Astrocyte (in vitro differentiated cells and primary cell): ENCODE data around the gene GRM2. TPM values are rescaled to one million over a fixed set of nuclear protein-coding genes. Genes with fewer than 3 reads are reported as not detected.

Experiments used
- DNase-seq: peaks from one replicate; pipeline ENCODE4 v3.0.0-alpha.2; 2010; ENCODE audit warnings: low read depth
- FAIRE-seq: peaks from 2 replicates; lab custom pipeline; 2011; peaks lifted over from hg19 to GRCh38; lab: Jason Lieb, UNC
- H2AFZ ChIP-seq: 2 replicates; pipeline ENCODE4 v1.6.0; 2012; ENCODE audit warnings: low read depth, low read length, inconsistent platforms
- H3K27ac ChIP-seq: 2 replicates; pipeline ENCODE4 v1.5.1; 2011; ENCODE audit warnings: low read depth, low read length, inconsistent platforms
- H3K27me3 ChIP-seq: 2 replicates; pipeline ENCODE4 v1.6.0; 2011; ENCODE audit warnings: low read length, inconsistent platforms; ENCODE audit not compliant: insufficient read depth
- H3K36me3 ChIP-seq: 2 replicates; pipeline ENCODE4 v1.5.1; 2011; ENCODE audit warnings: low read length, inconsistent platforms; ENCODE audit not compliant: insufficient read depth
- H3K4me1 ChIP-seq: 2 replicates; pipeline ENCODE4 v1.5.1; 2011; ENCODE audit warnings: low read length, inconsistent platforms; ENCODE audit not compliant: insufficient read depth
- H3K4me2 ChIP-seq: 2 replicates; pipeline ENCODE4 v1.6.0; 2012; ENCODE audit warnings: low read length, inconsistent platforms
- H3K4me3 ChIP-seq: 2 replicates; pipeline ENCODE4 v1.5.1; 2011; ENCODE audit warnings: low read depth, mild to moderate bottlenecking, low read length, inconsistent platforms; ENCODE audit not compliant: insufficient read depth
- H3K79me2 ChIP-seq: 2 replicates; pipeline ENCODE4 v1.6.0; 2012; ENCODE audit warnings: mild to moderate bottlenecking, low read length, inconsistent platforms; ENCODE audit not compliant: insufficient read depth
- H3K9ac ChIP-seq: 2 replicates; pipeline ENCODE4 v1.6.0; 2012; ENCODE audit warnings: mild to moderate bottlenecking, low read length, inconsistent platforms
- H3K9me3 ChIP-seq: 2 replicates; pipeline ENCODE4 v1.5.1; 2012; ENCODE audit warnings: low read depth, mild to moderate bottlenecking, low read length, inconsistent platforms; ENCODE audit not compliant: insufficient read depth
- H4K20me1 ChIP-seq: 2 replicates; pipeline ENCODE4 v1.6.0; 2012; ENCODE audit warnings: low read length, inconsistent platforms; ENCODE audit not compliant: insufficient read depth
- H3K27ac Mint-ChIP-seq: one replicate; pipeline ENCODE4 v1.8.0; 2021; ENCODE audit warnings: mild to moderate bottlenecking, mixed read lengths; ENCODE audit not compliant: unreplicated experiment
- H3K27me3 Mint-ChIP-seq: one replicate; pipeline ENCODE4 v1.8.0; 2021; ENCODE audit warnings: low read depth, mixed read lengths; ENCODE audit not compliant: unreplicated experiment
- H3K36me3 Mint-ChIP-seq: one replicate; pipeline ENCODE4 v1.8.0; 2021; ENCODE audit warnings: low read depth, mixed read lengths; ENCODE audit not compliant: unreplicated experiment
- H3K4me1 Mint-ChIP-seq: one replicate; pipeline ENCODE4 v1.8.0; 2021; ENCODE audit warnings: low read depth, mixed read lengths; ENCODE audit not compliant: unreplicated experiment
- H3K4me3 Mint-ChIP-seq: one replicate; pipeline ENCODE4 v1.8.0; 2021; ENCODE audit warnings: mild to moderate bottlenecking, moderate library complexity, mixed read lengths; ENCODE audit not compliant: unreplicated experiment
- H3K9me3 Mint-ChIP-seq: one replicate; pipeline ENCODE4 v1.8.0; 2021; ENCODE audit warnings: mild to moderate bottlenecking, mixed read lengths; ENCODE audit not compliant: unreplicated experiment
- EZH2 ChIP-seq: IDR thresholded peaks from 2 replicates; pipeline ENCODE4 v1.6.1; 2012; ENCODE audit warnings: mild to moderate bottlenecking, low read length, inconsistent platforms; ENCODE audit not compliant: insufficient read depth
- total RNA-seq: library from RNA; stranded (reverse); gene quantifications from 2 replicates; pipeline ENCODE4 v1.2.1, GENCODE V29; 2021
- TF ChIP-seq, protein P1 (sequence below): IDR thresholded peaks from 2 replicates; pipeline ENCODE4 v1.5.1; 2011; ENCODE audit warnings: low read depth, mild to moderate bottlenecking, inconsistent platforms, low read length, moderate library complexity; ENCODE audit not compliant: insufficient read depth

Gene GRM2
- total RNA-seq, 1 donor from 2014 or later = 0.25 TPM

- Histone ChIP-seq H3K9ac (no peak overlapping the region), H3K9me3 (no peaks in the 10 kb centered on the region), H2AFZ (no peak overlapping the region), H3K27ac (no peak overlapping the region), H3K4me3 (no peak overlapping the region), H3K36me3 (no peaks in the 10 kb centered on the region), H4K20me1 (peaks cover 63% of the 10 kb centered on the region), H3K4me2 (no peak overlapping the region), H3K4me1 (peaks cover 22% of the 10 kb centered on the region), H3K27me3 (no peaks in the 10 kb centered on the region), H3K79me2 (peaks cover 13% of the 10 kb centered on the region)
- FAIRE-seq (no peak), DNase-seq (no peak)
- TF ChIP-seq EZH2 = no peak
- TF ChIP-seq, protein P1, sequence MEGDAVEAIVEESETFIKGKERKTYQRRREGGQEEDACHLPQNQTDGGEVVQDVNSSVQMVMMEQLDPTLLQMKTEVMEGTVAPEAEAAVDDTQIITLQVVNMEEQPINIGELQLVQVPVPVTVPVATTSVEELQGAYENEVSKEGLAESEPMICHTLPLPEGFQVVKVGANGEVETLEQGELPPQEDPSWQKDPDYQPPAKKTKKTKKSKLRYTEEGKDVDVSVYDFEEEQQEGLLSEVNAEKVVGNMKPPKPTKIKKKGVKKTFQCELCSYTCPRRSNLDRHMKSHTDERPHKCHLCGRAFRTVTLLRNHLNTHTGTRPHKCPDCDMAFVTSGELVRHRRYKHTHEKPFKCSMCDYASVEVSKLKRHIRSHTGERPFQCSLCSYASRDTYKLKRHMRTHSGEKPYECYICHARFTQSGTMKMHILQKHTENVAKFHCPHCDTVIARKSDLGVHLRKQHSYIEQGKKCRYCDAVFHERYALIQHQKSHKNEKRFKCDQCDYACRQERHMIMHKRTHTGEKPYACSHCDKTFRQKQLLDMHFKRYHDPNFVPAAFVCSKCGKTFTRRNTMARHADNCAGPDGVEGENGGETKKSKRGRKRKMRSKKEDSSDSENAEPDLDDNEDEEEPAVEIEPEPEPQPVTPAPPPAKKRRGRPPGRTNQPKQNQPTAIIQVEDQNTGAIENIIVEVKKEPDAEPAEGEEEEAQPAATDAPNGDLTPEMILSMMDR = no peak
- Mint-ChIP-seq H3K27ac (no peak overlapping the region), H3K4me1 (peaks cover 16% of the 10 kb centered on the region), H3K4me3 (no peak overlapping the region), H3K36me3 (peaks cover 4% of the 10 kb centered on the region), H3K9me3 (no peaks in the 10 kb centered on the region), H3K27me3 (no peaks in the 10 kb centered on the region)
These were observed 32.8 kb upstream of the GRM2 start for GRCh38 chr3:51673802-51674654.

- Histone ChIP-seq H2AFZ (no peak overlapping the region), H3K36me3 (no peaks in the 10 kb centered on the region), H4K20me1 (peaks cover 72% of the 10 kb centered on the region), H3K27me3 (no peaks in the 10 kb centered on the region), H3K27ac (no peak overlapping the region), H3K4me2 (peak overlapping the region; percentile 28), H3K4me1 (peaks cover 22% of the 10 kb centered on the region), H3K79me2 (peaks cover 13% of the 10 kb centered on the region), H3K9ac (no peak overlapping the region), H3K4me3 (no peak overlapping the region), H3K9me3 (no peaks in the 10 kb centered on the region)
- H3K4me3 Mint-ChIP-seq = no peak overlapping the region
- no peaks in the 10 kb centered on the region for H3K27me3 Mint-ChIP-seq
- no peaks in the 10 kb centered on the region for H3K9me3 Mint-ChIP-seq
- peaks cover 14% of the 10 kb centered on the region for H3K4me1 Mint-ChIP-seq
- DNase-seq = peak; percentile 45
- no peak overlapping the region for H3K27ac Mint-ChIP-seq
- peaks cover 2% of the 10 kb centered on the region for H3K36me3 Mint-ChIP-seq
- FAIRE-seq = no peak
- TF ChIP-seq, protein P1 = no peak
- TF ChIP-seq EZH2 = no peak
These were observed 31.7 kb upstream of the GRM2 start for GRCh38 chr3:51675201-51675611.
